NB4 (cell line): ENCODE data around the gene MNS1.

Source experiments
- CTCF ChIP-seq: IDR thresholded peaks from one replicate; pipeline ENCODE4 v1.5.1; 2012; ENCODE audit warnings: low read depth, low read length
- MAX ChIP-seq: IDR thresholded peaks from 2 replicates; pipeline ENCODE4 v1.6.1; 2011; ENCODE audit warnings: low read depth, low read length
- POLR2A ChIP-seq: IDR thresholded peaks from 2 replicates; pipeline ENCODE4 v1.6.1; 2011; ENCODE audit warnings: mild to moderate bottlenecking; ENCODE audit not compliant: insufficient read length; ENCODE audit errors: extremely low read depth

- TF ChIP-seq CTCF (no peak), POLR2A (no peak), MAX (no peak)
Observed at GRCh38 chr15:56472278-56472677, 7.3 kb upstream of the MNS1 start.
